Measurements from ENCODE around the gene PRR35. TPM values are rescaled to one million over a fixed set of nuclear protein-coding genes. Genes with fewer than 3 reads are reported as not detected.

The PRR35 gene
- total RNA-seq, 4 donors from 2014 or later: not detected

GRCh38 chr16:608019-608418, 47.8 kb downstream of the PRR35 start:
- Histone ChIP-seq H3K4me3 (no peak overlapping the region), H3K27ac (no peak overlapping the region), H3K4me1 (peaks cover 11 to 23% of the 10 kb centered on the region in 2 donors), H3K9me3 (no peaks in the 10 kb centered on the region), H3K27me3 (no peaks in the 10 kb centered on the region), H3K36me3 (no peaks in the 10 kb centered on the region)
- in situ Hi-C loops (cut with MboI; ENCODE audit: low sequenced_read_pairs in 4 of 4): no loop called here
- DNase-seq: no peak
- intact Hi-C loops (cut with DNase I; ENCODE audit: low total_unique reads): no loop called here
- ATAC-seq: no peak
- no peak for TF ChIP-seq POLR2A (IDR thresholded peaks at IDR 0.05)
- no peak for TF ChIP-seq CTCF (IDR thresholded peaks at IDR 0.05 in 4 of 5, conservative IDR thresholded peaks at IDR 0.05 in 1 of 5)

GRCh38 chr16:609316-609715, 49.1 kb downstream of the PRR35 start:
- intact Hi-C loops (cut with DNase I; ENCODE audit: low total_unique reads): no loop called here
- Histone ChIP-seq H3K4me1 (peaks cover 11 to 21% of the 10 kb centered on the region in 2 donors), H3K4me3 (no peak overlapping the region), H3K27me3 (no peaks in the 10 kb centered on the region), H3K9me3 (no peaks in the 10 kb centered on the region), H3K27ac (peak overlapping the region in 1 of 4 donors; percentile 41), H3K36me3 (no peaks in the 10 kb centered on the region)
- in situ Hi-C loops (cut with MboI; ENCODE audit: low sequenced_read_pairs in 4 of 4): no loop called here
- DNase-seq: no peak
- no peak for TF ChIP-seq POLR2A (IDR thresholded peaks at IDR 0.05)
- TF ChIP-seq CTCF (IDR thresholded peaks at IDR 0.05 in 4 of 5, conservative IDR thresholded peaks at IDR 0.05 in 1 of 5): no peak
- no peak for ATAC-seq

- peak in 1 of 2 donors; percentile 31 for ATAC-seq
- no peak for TF ChIP-seq CTCF (IDR thresholded peaks at IDR 0.05 in 4 of 5, conservative IDR thresholded peaks at IDR 0.05 in 1 of 5)
- no peak for TF ChIP-seq POLR2A (IDR thresholded peaks at IDR 0.05)
- peaks cover 11 to 17% of the 10 kb centered on the region in 2 donors for H3K4me1 ChIP-seq
Measured at GRCh38 chr16:609984-610383, 49.8 kb downstream of the PRR35 start.

GRCh38 chr16:610513-611381, 50.6 kb downstream of the PRR35 start:
- TF ChIP-seq CTCF (IDR thresholded peaks at IDR 0.05 in 4 of 5, conservative IDR thresholded peaks at IDR 0.05 in 1 of 5) (peak; percentile 67 to 89 (median 80)), POLR2A (IDR thresholded peaks at IDR 0.05) (no peak)
- ATAC-seq: peak; percentile 73 to 94
- Histone ChIP-seq H3K27me3 (no peaks in the 10 kb centered on the region), H3K4me1 (peaks cover 11 to 13% of the 10 kb centered on the region in 2 donors), H3K36me3 (no peaks in the 10 kb centered on the region), H3K27ac (peak overlapping the region in 2 of 4 donors; percentile 28 to 41), H3K9me3 (no peaks in the 10 kb centered on the region), H3K4me3 (no peak overlapping the region)
- DNase-seq: peak in 1 of 2 donors; percentile 65
- intact Hi-C loops (cut with DNase I; ENCODE audit: low total_unique reads): loop anchor here (2.0 kb wide), 1 partner anchor 32 kb away; no protein-coding TSS in a partner anchor
- in situ Hi-C loops (cut with MboI; ENCODE audit: low sequenced_read_pairs in 4 of 4): no loop called here

More at GRCh38 chr16:609984-610383, 49.8 kb downstream of the PRR35 start:
- Histone ChIP-seq H3K27ac (peak overlapping the region in 2 of 4 donors; percentile 10 to 41), H3K27me3 (no peaks in the 10 kb centered on the region), H3K36me3 (no peaks in the 10 kb centered on the region), H3K9me3 (no peaks in the 10 kb centered on the region), H3K4me3 (no peak overlapping the region)
- no peak for DNase-seq
- intact Hi-C loops (cut with DNase I; ENCODE audit: low total_unique reads) (loop anchor here (2.0 kb wide), 1 partner anchor 31 kb away; no protein-coding TSS in a partner anchor), in situ Hi-C loops (cut with MboI; ENCODE audit: low sequenced_read_pairs in 4 of 4) (no loop called here)

All from gastrocnemius medialis (tissue), 4 donors.